ENCODE data around the gene EN2.

Gene EN2

DNA sequence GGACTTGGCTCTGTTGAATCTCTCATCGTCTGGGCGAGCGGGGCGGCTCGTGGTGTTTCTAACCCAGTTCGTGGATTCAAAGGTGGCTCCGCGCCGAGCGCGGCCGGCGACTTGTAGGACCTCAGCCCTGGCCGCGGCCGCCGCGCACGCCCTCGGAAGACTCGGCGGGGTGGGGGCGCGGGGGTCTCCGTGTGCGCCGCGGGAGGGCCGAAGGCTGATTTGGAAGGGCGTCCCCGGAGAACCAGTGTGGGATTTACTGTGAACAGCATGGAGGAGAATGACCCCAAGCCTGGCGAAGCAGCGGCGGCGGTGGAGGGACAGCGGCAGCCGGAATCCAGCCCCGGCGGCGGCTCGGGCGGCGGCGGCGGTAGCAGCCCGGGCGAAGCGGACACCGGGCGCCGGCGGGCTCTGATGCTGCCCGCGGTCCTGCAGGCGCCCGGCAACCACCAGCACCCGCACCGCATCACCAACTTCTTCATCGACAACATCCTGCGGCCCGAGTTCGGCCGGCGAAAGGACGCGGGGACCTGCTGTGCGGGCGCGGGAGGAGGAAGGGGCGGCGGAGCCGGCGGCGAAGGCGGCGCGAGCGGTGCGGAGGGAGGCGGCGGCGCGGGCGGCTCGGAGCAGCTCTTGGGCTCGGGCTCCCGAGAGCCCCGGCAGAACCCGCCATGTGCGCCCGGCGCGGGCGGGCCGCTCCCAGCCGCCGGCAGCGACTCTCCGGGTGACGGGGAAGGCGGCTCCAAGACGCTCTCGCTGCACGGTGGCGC is at the start of gene EN2:
TSS of gene EN2 (plus strand) at position 19 of the 767 bp plus-strand sequence. CDS start at position 268, 249 bp downstream.
- no peak for DNase-seq

DNA sequence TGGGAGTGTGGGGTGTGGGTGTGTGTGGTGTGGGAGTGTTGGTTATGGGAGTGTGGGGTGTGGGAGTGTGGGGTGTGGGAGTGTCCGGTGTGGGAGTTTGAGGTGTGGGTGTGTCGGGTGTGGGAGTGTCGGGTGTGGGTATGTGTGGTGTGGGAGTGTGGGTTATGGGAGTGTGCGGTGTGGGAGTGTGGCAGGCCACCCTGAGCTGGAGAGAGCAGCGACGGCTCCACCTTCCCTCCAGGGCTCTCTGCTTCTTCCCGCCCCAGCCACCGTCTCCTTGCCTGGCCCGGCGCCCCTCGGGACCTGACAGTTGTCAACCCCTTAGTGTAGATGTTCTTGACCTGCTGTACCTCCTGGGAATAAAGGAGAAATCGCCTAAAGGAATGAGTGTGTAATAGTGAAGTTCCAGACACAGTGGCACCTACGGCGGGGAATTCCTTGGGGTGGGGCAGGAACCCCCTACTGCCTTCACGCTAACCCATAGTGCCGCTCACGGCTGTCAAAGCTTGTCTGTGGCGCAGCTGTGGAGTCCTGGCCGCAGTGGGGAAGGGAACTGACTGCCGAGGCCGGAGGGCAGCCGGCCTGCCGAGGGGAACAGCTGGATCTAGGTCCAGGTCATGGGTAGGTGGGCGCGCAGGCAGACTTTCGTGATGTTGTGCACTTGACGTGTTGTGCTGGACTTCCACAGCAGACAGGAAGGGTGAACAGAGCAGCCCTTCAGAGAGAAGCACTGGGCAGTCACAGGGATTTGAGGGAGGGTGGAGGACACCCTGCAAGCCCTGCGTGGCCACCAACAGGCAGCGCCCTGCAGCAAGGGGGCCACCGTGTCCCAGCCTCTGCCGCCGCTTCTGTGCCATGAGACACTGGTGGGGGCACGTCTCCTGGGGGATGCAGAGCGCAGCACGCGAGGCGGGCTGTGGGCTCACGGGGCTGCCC is 49.0 kb upstream of the EN2 start:
- DNase-seq = no peak

- DNase-seq = no peak
Observed at GRCh38 chr7:155409980-155410379, 47.9 kb upstream of the EN2 start.

GRCh38 chr7:155410431-155410830 is 47.5 kb upstream of the EN2 start:
- no peak for DNase-seq

- no peak for DNase-seq
Observed at GRCh38 chr7:155411718-155412415, 46.1 kb upstream of the EN2 start.

DNA sequence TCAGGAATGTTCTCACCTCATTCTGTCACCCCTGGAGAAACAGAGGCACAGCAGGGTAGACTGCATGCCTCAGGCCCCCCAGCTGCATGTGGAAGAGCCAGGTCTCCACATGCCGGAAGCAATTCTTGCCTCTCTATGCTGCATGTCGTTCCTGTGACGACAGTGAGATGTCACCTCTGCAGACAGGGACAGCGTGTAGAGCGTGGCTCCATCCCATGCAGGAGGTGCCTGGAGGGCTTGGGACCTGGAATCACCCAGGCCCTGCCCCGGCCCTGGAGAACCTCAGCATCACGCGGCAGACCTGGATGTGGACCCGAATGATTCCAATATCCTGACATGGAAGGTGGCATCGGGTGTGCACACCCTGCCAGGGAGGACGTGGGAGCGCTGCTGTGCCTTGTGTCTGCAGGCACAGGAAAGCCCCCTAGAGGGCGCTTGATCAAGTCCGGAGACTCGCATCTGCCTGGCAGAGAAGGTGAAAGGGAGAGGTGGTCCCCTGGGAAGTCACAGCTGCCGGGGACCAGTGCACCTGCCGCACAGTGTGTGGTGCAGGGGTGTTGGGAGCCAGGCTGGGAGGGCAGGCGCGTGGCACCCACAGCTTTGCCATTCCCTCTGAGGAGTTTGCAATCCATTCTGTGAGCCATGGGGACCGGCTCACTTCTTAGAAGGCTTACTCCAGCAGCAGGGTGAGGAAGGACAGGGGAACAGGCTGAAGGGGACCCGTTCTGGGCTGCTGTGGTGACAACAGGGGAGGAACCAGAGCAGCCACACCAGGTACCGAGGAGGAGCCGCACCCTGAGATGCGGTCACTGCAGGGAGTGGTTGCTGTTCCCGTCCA is 45.3 kb upstream of the EN2 start:
- peak; percentile 48 for DNase-seq

GRCh38 chr7:155414547-155415492 is 43.1 kb upstream of the EN2 start:
- no peak for DNase-seq

- DNase-seq = no peak
Observed at GRCh38 chr7:155416646-155417380, 41.1 kb upstream of the EN2 start.

DNA sequence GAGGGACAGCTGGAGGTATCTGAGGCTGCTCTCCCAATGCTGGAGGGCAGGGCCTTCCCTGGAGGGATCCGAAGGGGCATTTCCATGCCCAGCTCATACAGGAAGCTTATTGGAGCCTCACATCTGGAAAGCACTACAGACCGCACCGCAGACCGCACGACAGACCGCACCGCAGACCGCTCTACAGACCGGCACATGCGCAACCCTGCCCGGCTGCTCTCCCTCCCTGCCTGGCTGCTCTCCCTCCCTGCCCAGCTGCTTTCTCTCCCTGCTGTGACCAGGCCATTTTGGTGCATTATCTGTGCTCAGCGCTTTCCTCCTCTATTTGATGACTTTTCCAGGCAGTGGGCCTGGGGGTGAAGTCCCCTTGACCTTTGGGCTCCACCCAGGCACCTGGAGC is 39.6 kb upstream of the EN2 start:
- DNase-seq = no peak

DNA sequence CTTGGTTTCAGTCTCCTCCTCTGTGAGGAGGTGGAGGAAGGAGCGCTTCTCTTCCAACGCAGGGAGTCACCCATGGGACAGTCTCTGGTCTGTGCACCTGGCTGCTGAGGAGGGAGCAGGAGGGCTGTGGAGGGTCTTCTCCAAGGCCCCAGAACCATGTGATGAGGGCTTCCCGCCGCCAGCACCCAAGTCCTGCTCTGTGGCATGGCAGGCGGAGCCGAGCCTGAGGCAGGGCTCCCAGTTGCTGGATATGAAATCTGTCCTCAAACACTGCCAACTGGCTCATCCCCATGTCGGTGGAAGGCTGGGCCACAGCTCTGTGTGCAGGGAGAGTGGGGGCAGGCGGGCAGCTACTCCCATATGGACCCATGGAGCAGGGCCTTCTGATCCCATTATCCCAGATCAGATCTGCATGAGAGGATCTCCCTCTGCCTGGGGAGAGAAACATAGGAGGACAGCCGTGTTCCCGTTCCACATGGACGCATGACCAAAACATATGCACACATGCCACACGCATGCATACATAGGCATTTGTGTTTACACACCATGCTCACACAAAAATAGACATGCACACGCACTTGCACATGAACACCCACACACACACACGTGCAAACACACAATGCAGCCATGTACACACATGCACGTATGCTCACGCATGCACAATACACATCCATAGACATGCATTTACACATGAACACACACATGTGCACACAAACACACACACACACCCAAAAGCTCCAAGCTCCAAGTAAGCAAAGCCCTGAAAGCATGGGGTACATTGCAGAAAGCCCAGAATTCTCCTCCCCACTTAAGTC is 38.8 kb upstream of the EN2 start:
- DNase-seq = no peak

GRCh38 chr7:155420116-155420515 is 37.8 kb upstream of the EN2 start:
- no peak for DNase-seq

- DNase-seq = no peak
Observed at GRCh38 chr7:155422151-155422550, 35.8 kb upstream of the EN2 start.

GRCh38 chr7:155422599-155423336 is 35.2 kb upstream of the EN2 start:
- DNase-seq = no peak

DNA sequence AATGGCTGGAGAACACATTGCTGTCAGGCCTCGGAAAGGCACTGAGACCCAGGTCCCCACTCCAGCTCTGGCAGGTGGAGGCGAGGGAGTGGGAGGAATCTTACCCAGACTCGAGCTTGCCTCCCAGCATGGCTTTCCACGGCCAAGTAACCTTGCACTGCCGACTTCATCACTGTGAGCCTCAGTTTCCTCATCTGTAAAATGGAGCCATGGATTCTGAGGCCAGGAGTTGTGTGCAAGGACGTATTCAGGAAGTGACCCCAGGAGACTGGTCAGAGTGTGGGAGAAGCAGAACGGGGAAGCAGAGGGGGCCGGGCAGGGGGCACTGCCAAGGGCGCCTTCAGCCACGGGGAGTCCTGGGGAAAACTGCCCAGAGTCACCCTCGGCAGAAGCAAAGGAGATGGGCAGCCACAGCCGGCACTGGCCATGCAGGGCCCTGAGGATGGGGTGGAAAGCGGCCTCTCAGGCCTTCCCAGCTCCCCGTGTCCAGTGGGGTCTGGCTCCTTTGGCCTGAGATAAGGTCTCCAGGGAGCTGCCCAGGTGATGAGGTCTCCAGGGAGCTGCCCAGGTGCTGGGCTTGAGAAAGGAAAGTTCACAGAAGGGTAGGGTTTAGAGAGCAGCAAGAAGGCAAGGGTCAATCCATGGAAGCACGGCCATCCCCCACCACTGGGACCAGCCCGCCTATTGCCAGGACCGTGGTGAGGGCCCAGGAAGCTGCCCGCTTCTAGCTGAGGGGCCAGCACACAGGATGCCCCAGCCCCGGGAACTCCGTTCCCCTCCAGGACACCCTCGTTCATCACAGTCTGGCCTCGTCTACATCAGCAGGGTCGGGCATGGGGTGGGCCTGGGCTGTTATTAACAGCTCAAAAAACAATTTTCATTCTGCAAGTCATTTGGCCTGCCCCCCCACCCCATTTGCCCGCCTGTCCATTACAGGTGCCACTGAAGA is 34.3 kb upstream of the EN2 start:
- DNase-seq = no peak

DNA sequence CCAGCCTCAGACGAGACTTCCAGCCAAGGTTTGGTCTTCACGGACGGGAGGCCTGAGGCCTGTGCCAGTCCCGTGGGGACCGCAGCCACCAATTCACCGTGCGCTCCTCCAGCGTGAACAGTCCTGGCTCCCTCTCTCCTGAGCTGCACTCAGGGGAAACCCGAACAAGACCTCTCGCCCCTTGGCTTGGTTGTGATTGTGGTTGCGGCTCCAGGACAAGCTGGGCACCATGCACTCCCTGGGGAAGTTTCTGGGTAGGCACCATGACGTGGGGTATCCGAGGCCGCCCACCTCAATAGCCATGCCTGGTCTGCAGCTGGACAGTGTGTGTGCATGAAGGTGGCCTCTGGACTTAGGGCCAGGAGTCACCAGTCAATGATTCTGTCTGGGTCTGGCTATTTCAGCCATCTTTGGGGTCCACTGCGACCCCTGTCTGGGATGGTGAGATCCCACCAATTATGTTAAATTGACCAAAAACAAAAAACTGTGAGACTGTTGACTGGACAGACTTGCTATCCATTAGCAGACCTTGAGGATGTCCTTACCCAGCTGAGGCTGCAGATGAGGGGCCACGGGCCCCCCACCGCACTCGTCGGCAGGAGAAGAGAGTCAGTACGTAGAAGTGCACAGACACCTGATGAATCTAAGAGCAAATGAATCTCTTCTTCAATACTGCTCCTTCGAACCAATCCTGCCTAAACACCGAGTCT is 33.5 kb upstream of the EN2 start:
- DNase-seq = no peak

- no peak for DNase-seq
Observed at GRCh38 chr7:155425011-155425340, 33.0 kb upstream of the EN2 start.

DNA sequence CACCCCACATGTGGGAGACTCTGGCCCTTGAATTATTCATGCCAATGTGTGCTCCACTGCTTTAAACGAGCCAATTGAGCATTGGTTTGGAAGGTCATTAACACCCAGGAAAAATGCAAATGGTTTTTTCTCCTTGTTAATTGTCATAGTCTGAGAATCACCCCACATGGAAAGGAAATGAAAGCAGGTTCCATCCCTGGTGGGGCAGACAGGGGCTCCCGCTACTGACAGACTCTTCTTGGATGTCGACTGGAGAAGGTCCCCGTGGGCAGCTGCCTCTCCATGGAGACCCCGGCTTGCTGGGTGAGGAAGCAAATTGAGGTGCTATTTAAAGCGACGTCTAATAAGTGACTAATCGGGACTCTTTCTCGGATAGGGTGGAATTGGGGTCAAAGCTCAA is 32.0 kb upstream of the EN2 start:
- DNase-seq = no peak
